GM12878 (cell line): ENCODE measurements around the gene OCA2.
"Not testable (repeated sequence)": the region's sequence is repeated elsewhere in the genome, so short reads cannot be mapped to it uniquely, and the experiment has no call there.

Source experiments
- CEBPZ ChIP-seq: fragments of 150-350 bp; IDR thresholded peaks from 2 replicates; pipeline ENCODE4 v1.6.1; 2016; ENCODE audit warnings: low read depth, low read length
- CTCF ChIP-seq, 3 experiments: IDR thresholded peaks in 2 of 3; conservative IDR thresholded peaks in 1 of 3; 2 replicates each; pipeline ENCODE4 v1.5.1; 2011; ENCODE audit warnings: low read depth in 3 of 3, low read length in 3 of 3, mild to moderate bottlenecking in 3 of 3, control low read depth in 2 of 3, moderate library complexity in 2 of 3, inconsistent platforms in 1 of 3, mixed read lengths in 1 of 3; ENCODE audit not compliant: control insufficient read depth in 2 of 3, insufficient read depth in 1 of 3; ENCODE audit errors: extremely low read depth in 1 of 3
- EP300 ChIP-seq, 2 experiments: fragments of 150-350 bp in 1 of 2; IDR thresholded peaks; 2 replicates each; pipeline ENCODE4 v1.6.1; 2011 to 2012; ENCODE audit warnings: low read depth in 2 of 2, low read length in 2 of 2, borderline replicate concordance in 1 of 2, improper control_type of control experiment in 1 of 2, inconsistent platforms in 1 of 2; ENCODE audit not compliant: control insufficient read depth in 1 of 2
- MAX ChIP-seq: IDR thresholded peaks from 2 replicates; pipeline ENCODE4 v1.6.1; 2012; ENCODE audit warnings: low read depth, low read length, improper control_type of control experiment
- POLR2AphosphoS5 ChIP-seq: IDR thresholded peaks from 2 replicates; pipeline ENCODE4 v1.6.1; 2011; ENCODE audit warnings: mild to moderate bottlenecking, low read length, inconsistent platforms
- PRDM15 ChIP-seq: fragments of 450-650 bp; formaldehyde crosslinking; IDR thresholded peaks from 2 replicates; pipeline ENCODE4 v1.4.0; 2020; ENCODE audit warnings: mild to moderate bottlenecking, moderate library complexity
- REST ChIP-seq: IDR thresholded peaks from 2 replicates; pipeline ENCODE4 v1.6.1; 2012; ENCODE audit warnings: mild to moderate bottlenecking, low read depth, low read length
- SMARCA5 ChIP-seq: fragments of 450-650 bp; IDR thresholded peaks from 2 replicates; pipeline ENCODE4 v1.6.1; 2017; ENCODE audit warnings: mild to moderate bottlenecking
- SP1 ChIP-seq: IDR thresholded peaks from one replicate; pipeline ENCODE4 v1.6.1; 2011; ENCODE audit warnings: low read depth, low read length
- USF2 ChIP-seq: IDR thresholded peaks from 2 replicates; pipeline ENCODE4 v1.6.1; 2011; ENCODE audit warnings: low read depth, low read length, improper control_type of control experiment, borderline replicate concordance

GRCh38 chr15:27848936-27849335, 250.2 kb downstream of the OCA2 start:
- not testable (repeated sequence) for TF ChIP-seq SMARCA5; USF2; CTCF (IDR thresholded peaks at IDR 0.05 in 2 of 3, conservative IDR thresholded peaks at IDR 0.05 in 1 of 3; ENCODE audit: control insufficient read depth in 2 of 3, extremely low read depth in 1 of 3, insufficient read depth in 1 of 3, low read depth in 3 of 3, low read length in 3 of 3); SP1; REST; EP300 (IDR thresholded peaks at IDR 0.05; ENCODE audit: borderline replicate concordance in 1 of 2, control insufficient read depth in 1 of 2, low read depth in 2 of 2, low read length in 2 of 2); POLR2AphosphoS5; MAX; CEBPZ; PRDM15 (CRISPR knock-in tag)
